Activated CD4-positive, alpha-beta T cell treated with anti-CD3 and anti-CD28 coated beads, Interleukin-2, amount 50 U/mL, for 24 hours (primary cell): ENCODE data around the gene NUDT4.

ENCODE experiments used
- DNase-seq, 2 donors: peaks; one replicate each; pipeline ENCODE4 v3.0.0-alpha.2; 2020; ENCODE audit warnings: low read depth in 1 of 2, low spot score in 1 of 2

NUDT4 gene

DNA sequence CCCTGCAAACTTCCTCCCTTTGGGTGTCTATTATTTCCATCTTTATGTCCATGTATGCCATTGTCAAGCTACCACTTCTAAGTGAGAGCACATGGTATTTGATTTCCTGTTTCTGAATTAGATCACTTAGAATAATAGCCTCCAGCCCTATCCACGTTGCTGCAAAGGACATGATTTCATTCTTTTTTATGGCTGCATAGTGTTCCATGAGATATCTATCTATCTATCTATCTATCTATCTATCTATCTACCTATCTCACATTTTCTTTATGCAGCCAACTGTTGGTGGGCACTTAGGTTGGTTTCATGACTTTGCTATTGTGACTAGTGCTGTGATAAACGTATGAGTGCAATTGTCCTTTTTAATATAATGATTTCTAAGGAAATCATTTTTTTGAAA is 78.4 kb downstream of the NUDT4 start:
- DNase-seq = no peak
